Astrocyte (in vitro differentiated cells and primary cell): ENCODE measurements around the gene NSUN3. TPM values are rescaled to one million over a fixed set of nuclear protein-coding genes. Genes with fewer than 3 reads are reported as not detected.
"Not testable (repeated sequence)": the region's sequence is repeated elsewhere in the genome, so short reads cannot be mapped to it uniquely, and the experiment has no call there.

ENCODE experiments used
- DNase-seq: peaks from one replicate; pipeline ENCODE4 v3.0.0-alpha.2; 2010; ENCODE audit warnings: low read depth
- FAIRE-seq: peaks from 2 replicates; lab custom pipeline; 2011; peaks lifted over from hg19 to GRCh38; lab: Jason Lieb, UNC
- H2AFZ ChIP-seq: 2 replicates; pipeline ENCODE4 v1.6.0; 2012; ENCODE audit warnings: low read depth, low read length, inconsistent platforms
- H3K27ac ChIP-seq: 2 replicates; pipeline ENCODE4 v1.5.1; 2011; ENCODE audit warnings: low read depth, low read length, inconsistent platforms
- H3K27me3 ChIP-seq: 2 replicates; pipeline ENCODE4 v1.6.0; 2011; ENCODE audit warnings: low read length, inconsistent platforms; ENCODE audit not compliant: insufficient read depth
- H3K36me3 ChIP-seq: 2 replicates; pipeline ENCODE4 v1.5.1; 2011; ENCODE audit warnings: low read length, inconsistent platforms; ENCODE audit not compliant: insufficient read depth
- H3K4me1 ChIP-seq: 2 replicates; pipeline ENCODE4 v1.5.1; 2011; ENCODE audit warnings: low read length, inconsistent platforms; ENCODE audit not compliant: insufficient read depth
- H3K4me2 ChIP-seq: 2 replicates; pipeline ENCODE4 v1.6.0; 2012; ENCODE audit warnings: low read length, inconsistent platforms
- H3K4me3 ChIP-seq: 2 replicates; pipeline ENCODE4 v1.5.1; 2011; ENCODE audit warnings: low read depth, mild to moderate bottlenecking, low read length, inconsistent platforms; ENCODE audit not compliant: insufficient read depth
- H3K79me2 ChIP-seq: 2 replicates; pipeline ENCODE4 v1.6.0; 2012; ENCODE audit warnings: mild to moderate bottlenecking, low read length, inconsistent platforms; ENCODE audit not compliant: insufficient read depth
- H3K9ac ChIP-seq: 2 replicates; pipeline ENCODE4 v1.6.0; 2012; ENCODE audit warnings: mild to moderate bottlenecking, low read length, inconsistent platforms
- H3K9me3 ChIP-seq: 2 replicates; pipeline ENCODE4 v1.5.1; 2012; ENCODE audit warnings: low read depth, mild to moderate bottlenecking, low read length, inconsistent platforms; ENCODE audit not compliant: insufficient read depth
- H4K20me1 ChIP-seq: 2 replicates; pipeline ENCODE4 v1.6.0; 2012; ENCODE audit warnings: low read length, inconsistent platforms; ENCODE audit not compliant: insufficient read depth
- H3K27ac Mint-ChIP-seq: one replicate; pipeline ENCODE4 v1.8.0; 2021; ENCODE audit warnings: mild to moderate bottlenecking, mixed read lengths; ENCODE audit not compliant: unreplicated experiment
- H3K27me3 Mint-ChIP-seq: one replicate; pipeline ENCODE4 v1.8.0; 2021; ENCODE audit warnings: low read depth, mixed read lengths; ENCODE audit not compliant: unreplicated experiment
- H3K36me3 Mint-ChIP-seq: one replicate; pipeline ENCODE4 v1.8.0; 2021; ENCODE audit warnings: low read depth, mixed read lengths; ENCODE audit not compliant: unreplicated experiment
- H3K4me1 Mint-ChIP-seq: one replicate; pipeline ENCODE4 v1.8.0; 2021; ENCODE audit warnings: low read depth, mixed read lengths; ENCODE audit not compliant: unreplicated experiment
- H3K4me3 Mint-ChIP-seq: one replicate; pipeline ENCODE4 v1.8.0; 2021; ENCODE audit warnings: mild to moderate bottlenecking, moderate library complexity, mixed read lengths; ENCODE audit not compliant: unreplicated experiment
- H3K9me3 Mint-ChIP-seq: one replicate; pipeline ENCODE4 v1.8.0; 2021; ENCODE audit warnings: mild to moderate bottlenecking, mixed read lengths; ENCODE audit not compliant: unreplicated experiment
- CTCF ChIP-seq: IDR thresholded peaks from 2 replicates; pipeline ENCODE4 v1.5.1; 2011; ENCODE audit warnings: low read depth, mild to moderate bottlenecking, inconsistent platforms, low read length, moderate library complexity; ENCODE audit not compliant: insufficient read depth
- EZH2 ChIP-seq: IDR thresholded peaks from 2 replicates; pipeline ENCODE4 v1.6.1; 2012; ENCODE audit warnings: mild to moderate bottlenecking, low read length, inconsistent platforms; ENCODE audit not compliant: insufficient read depth
- total RNA-seq: library from RNA; stranded (reverse); gene quantifications from 2 replicates; pipeline ENCODE4 v1.2.1, GENCODE V29; 2021

The NSUN3 gene
- total RNA-seq, 1 donor from 2014 or later: 10.3 TPM

- Histone ChIP-seq H3K4me1 (no peaks in the 10 kb centered on the region), H3K4me2 (no peak overlapping the region), H2AFZ (no peak overlapping the region), H3K4me3 (no peak overlapping the region), H4K20me1 (no peaks in the 10 kb centered on the region), H3K9me3 (no peaks in the 10 kb centered on the region), H3K27me3 (no peaks in the 10 kb centered on the region), H3K36me3 (no peaks in the 10 kb centered on the region), H3K79me2 (no peaks in the 10 kb centered on the region), H3K9ac (no peak overlapping the region), H3K27ac (no peak overlapping the region)
- TF ChIP-seq CTCF (no peak), EZH2 (no peak)
- no peaks in the 10 kb centered on the region for H3K9me3 Mint-ChIP-seq
- no peak overlapping the region for H3K4me3 Mint-ChIP-seq
- H3K27ac Mint-ChIP-seq: no peak overlapping the region
- no peak for DNase-seq
- no peaks in the 10 kb centered on the region for H3K27me3 Mint-ChIP-seq
- no peaks in the 10 kb centered on the region for H3K4me1 Mint-ChIP-seq
- no peak for FAIRE-seq
- no peaks in the 10 kb centered on the region for H3K36me3 Mint-ChIP-seq
Observed at GRCh38 chr3:94106268-94106667, 43.4 kb downstream of the NSUN3 start.

- not testable (repeated sequence) for H3K9me3 Mint-ChIP-seq, H2AFZ ChIP-seq, DNase-seq, H3K27me3 Mint-ChIP-seq, H4K20me1 ChIP-seq, FAIRE-seq, H3K4me3 Mint-ChIP-seq, H3K36me3 ChIP-seq, H3K79me2 ChIP-seq, H3K27ac ChIP-seq, H3K4me1 Mint-ChIP-seq, H3K9me3 ChIP-seq, H3K36me3 Mint-ChIP-seq, H3K9ac ChIP-seq, H3K27ac Mint-ChIP-seq, H3K4me3 ChIP-seq, H3K4me1 ChIP-seq, H3K27me3 ChIP-seq, H3K4me2 ChIP-seq
Observed at GRCh38 chr3:94110232-94110631, 47.4 kb downstream of the NSUN3 start.

GRCh38 chr3:94110854-94111253, 48.0 kb downstream of the NSUN3 start:
- Mint-ChIP-seq H3K9me3 (peaks cover 2% of the 10 kb centered on the region), H3K27ac (no peak overlapping the region), H3K4me3 (no peak overlapping the region), H3K4me1 (no peaks in the 10 kb centered on the region), H3K36me3 (no peaks in the 10 kb centered on the region), H3K27me3 (no peaks in the 10 kb centered on the region)
- no peak for TF ChIP-seq CTCF
- no peak for TF ChIP-seq EZH2
- DNase-seq: no peak
- Histone ChIP-seq H3K9me3 (no peaks in the 10 kb centered on the region), H3K36me3 (no peaks in the 10 kb centered on the region), H2AFZ (no peak overlapping the region), H3K4me3 (no peak overlapping the region), H3K9ac (no peak overlapping the region), H3K79me2 (no peaks in the 10 kb centered on the region), H3K27me3 (no peaks in the 10 kb centered on the region), H3K4me1 (no peaks in the 10 kb centered on the region), H4K20me1 (no peaks in the 10 kb centered on the region), H3K4me2 (no peak overlapping the region), H3K27ac (no peak overlapping the region)
- no peak for FAIRE-seq
